ENCODE results near the gene SLC25A29.

The SLC25A29 gene

GRCh38 chr14:100278702-100279101 lies 27.5 kb downstream of the SLC25A29 start:
- DNase-seq = no peak

GRCh38 chr14:100275214-100275613 lies 31.0 kb downstream of the SLC25A29 start:
- DNase-seq = no peak

GRCh38 chr14:100274250-100274649 lies 32.0 kb downstream of the SLC25A29 start:
- no peak for DNase-seq

- DNase-seq = no peak
Measured at GRCh38 chr14:100271247-100271939, 34.9 kb downstream of the SLC25A29 start.

GRCh38 chr14:100268591-100269207 lies 37.5 kb downstream of the SLC25A29 start:
- no peak for DNase-seq

- DNase-seq = no peak
Measured at GRCh38 chr14:100267990-100268389, 38.3 kb downstream of the SLC25A29 start.

GRCh38 chr14:100263141-100263540 lies 43.1 kb downstream of the SLC25A29 start:
- DNase-seq = no peak

GRCh38 chr14:100262545-100262944 lies 43.7 kb downstream of the SLC25A29 start:
- DNase-seq = no peak

GRCh38 chr14:100261621-100262020 lies 44.6 kb downstream of the SLC25A29 start:
- DNase-seq = no peak

- no peak for DNase-seq
Measured at GRCh38 chr14:100256339-100256895, 49.8 kb downstream of the SLC25A29 start.

- DNase-seq = no peak
Measured at GRCh38 chr14:100252684-100253083, 53.6 kb downstream of the SLC25A29 start.

- no peak for DNase-seq
Measured at GRCh38 chr14:100250732-100251465, 55.3 kb downstream of the SLC25A29 start.

GRCh38 chr14:100246809-100247428 lies 59.3 kb downstream of the SLC25A29 start:
- DNase-seq = peak; percentile 59

- no peak for DNase-seq
Measured at GRCh38 chr14:100243020-100243419, 63.2 kb downstream of the SLC25A29 start.

- DNase-seq = no peak
Measured at GRCh38 chr14:100241279-100241678, 65.0 kb downstream of the SLC25A29 start.
